ENCODE data around the gene SOX30.

DNA sequence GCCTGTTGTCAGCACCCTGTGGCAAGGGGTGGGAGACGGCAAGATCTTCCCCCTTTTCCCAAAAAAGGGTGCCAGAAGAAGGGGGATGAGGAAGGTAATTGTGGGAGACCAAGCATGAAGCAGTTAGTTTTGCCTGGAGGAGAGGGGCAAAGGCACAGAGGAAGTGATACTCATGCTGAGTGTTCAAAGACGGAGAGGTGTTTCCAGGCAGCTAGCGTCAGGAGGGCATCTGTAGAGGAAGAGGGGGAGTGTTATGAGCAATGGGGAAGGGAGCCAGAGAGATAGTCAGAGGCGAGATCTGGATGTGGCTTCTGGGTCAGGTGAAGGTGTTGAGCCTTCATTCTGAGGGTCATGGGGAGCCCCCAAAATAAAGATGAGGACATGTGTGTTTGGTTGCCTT is 49.7 kb downstream of the SOX30 start:
- no peak for TF ChIP-seq JUND (CRISPR knock-in tag; IDR thresholded peaks at IDR 0.05)
- TF ChIP-seq RXRA (CRISPR knock-in tag; IDR thresholded peaks at IDR 0.05) = no peak
- TF ChIP-seq, protein P1, sequence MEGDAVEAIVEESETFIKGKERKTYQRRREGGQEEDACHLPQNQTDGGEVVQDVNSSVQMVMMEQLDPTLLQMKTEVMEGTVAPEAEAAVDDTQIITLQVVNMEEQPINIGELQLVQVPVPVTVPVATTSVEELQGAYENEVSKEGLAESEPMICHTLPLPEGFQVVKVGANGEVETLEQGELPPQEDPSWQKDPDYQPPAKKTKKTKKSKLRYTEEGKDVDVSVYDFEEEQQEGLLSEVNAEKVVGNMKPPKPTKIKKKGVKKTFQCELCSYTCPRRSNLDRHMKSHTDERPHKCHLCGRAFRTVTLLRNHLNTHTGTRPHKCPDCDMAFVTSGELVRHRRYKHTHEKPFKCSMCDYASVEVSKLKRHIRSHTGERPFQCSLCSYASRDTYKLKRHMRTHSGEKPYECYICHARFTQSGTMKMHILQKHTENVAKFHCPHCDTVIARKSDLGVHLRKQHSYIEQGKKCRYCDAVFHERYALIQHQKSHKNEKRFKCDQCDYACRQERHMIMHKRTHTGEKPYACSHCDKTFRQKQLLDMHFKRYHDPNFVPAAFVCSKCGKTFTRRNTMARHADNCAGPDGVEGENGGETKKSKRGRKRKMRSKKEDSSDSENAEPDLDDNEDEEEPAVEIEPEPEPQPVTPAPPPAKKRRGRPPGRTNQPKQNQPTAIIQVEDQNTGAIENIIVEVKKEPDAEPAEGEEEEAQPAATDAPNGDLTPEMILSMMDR (CRISPR knock-in tag; IDR thresholded peaks at IDR 0.05) = no peak

All from HepG2 (cell line).